Measurements from ENCODE around the gene EIF3D. TPM values are rescaled to one million over a fixed set of nuclear protein-coding genes. Genes with fewer than 3 reads are reported as not detected.
"Not testable (repeated sequence)": the region's sequence is repeated elsewhere in the genome, so short reads cannot be mapped to it uniquely, and the experiment has no call there.

EIF3D gene
- total RNA-seq, 8 experiments from 2014 or later, result 166 to 232 (median 195) TPM

DNA sequence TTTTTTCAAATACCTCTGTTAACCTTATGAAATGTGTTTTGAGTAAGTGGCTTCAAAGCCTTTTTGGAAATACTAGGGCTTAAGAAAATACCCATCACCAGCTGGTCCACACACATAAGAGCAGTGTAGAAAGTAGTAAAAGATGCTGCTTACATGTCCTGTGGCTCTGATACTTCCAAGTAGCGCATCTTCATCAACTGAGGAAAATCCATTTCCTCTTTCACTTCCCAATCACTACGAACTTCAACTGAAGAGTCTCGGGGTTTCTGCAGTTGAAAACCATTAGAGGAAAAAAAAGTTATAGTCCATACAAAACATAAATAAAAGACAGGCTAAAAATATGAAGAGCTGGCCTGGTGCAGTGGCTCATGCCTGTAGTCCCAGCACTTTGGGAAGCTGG lies 8.5 kb downstream of the EIF3D start:
- ATAC-seq (replicated peaks in 6 of 8), result no peak
- in situ Hi-C loops (cut with MboI; ENCODE audit: low pct_unique_long_range_greater_than_20kb in 2 of 9, low sequenced_read_pairs in 9 of 9, unreplicated experiment in 9 of 9), result no loop called here

DNA sequence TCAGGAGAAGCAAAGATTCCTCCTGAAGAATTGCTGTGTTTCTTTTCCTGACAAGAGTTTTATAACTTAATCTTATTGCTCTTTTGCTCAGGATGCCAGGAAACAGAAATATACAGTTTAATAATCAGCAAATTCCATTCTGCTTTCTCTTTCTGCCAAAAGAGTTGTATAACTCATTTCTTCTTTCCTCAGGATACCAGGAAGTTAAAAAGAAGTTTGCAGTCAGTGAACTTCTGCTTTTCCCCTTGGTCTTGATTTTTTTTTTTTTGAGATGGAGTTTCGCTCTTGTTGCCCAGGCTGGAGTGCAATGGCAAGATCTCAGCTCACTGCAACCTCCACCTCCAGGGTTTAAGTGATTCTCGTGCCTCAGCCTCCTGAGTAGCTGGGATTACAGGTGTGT lies 9.1 kb downstream of the EIF3D start:
- ATAC-seq (replicated peaks in 6 of 8); in situ Hi-C loops (cut with MboI; ENCODE audit: low pct_unique_long_range_greater_than_20kb in 2 of 9, low sequenced_read_pairs in 9 of 9, unreplicated experiment in 9 of 9): not testable (repeated sequence)
- 90 to 100% (median 100%) methylated on average over 1 to 2 of the region's 2 CpGs; no CpG with 5 or more reads in 2 of the 10 experiments for WGBS, 10 experiments

More for the DNA sequence above, 8.5 kb downstream of the EIF3D start:
- Histone ChIP-seq H3K4me1 (replicated peaks in 1 of 2) (no peaks in the 10 kb centered on the region), H3K4me3 (no peak overlapping the region), H3K27ac (no peak overlapping the region)
- WGBS, 10 experiments, result 72 to 100% (median 98%) methylated on average over 1 to 3 of the region's 3 CpGs; no CpG with 5 or more reads in 2 of the 10 experiments

GRCh38 chr22:36514766-36515165 lies 14.2 kb downstream of the EIF3D start:
- no peak overlapping the region for H3K27ac ChIP-seq
- ATAC-seq (replicated peaks in 6 of 8), result no peak
- 89 to 100% (median 100%) methylated on average over 1 of the region's 1 CpG; no CpG with 5 or more reads in 5 of the 10 experiments for WGBS, 10 experiments
- in situ Hi-C loops (cut with MboI; ENCODE audit: low pct_unique_long_range_greater_than_20kb in 2 of 9, low sequenced_read_pairs in 9 of 9, unreplicated experiment in 9 of 9), result no loop called here
- no peak overlapping the region for H3K4me3 ChIP-seq
- H3K4me1 ChIP-seq (replicated peaks in 1 of 2), result no peaks in the 10 kb centered on the region

More for the DNA sequence above, 9.1 kb downstream of the EIF3D start:
- not testable (repeated sequence) for H3K4me3 ChIP-seq; H3K4me1 ChIP-seq (replicated peaks in 1 of 2); H3K27ac ChIP-seq

DNA sequence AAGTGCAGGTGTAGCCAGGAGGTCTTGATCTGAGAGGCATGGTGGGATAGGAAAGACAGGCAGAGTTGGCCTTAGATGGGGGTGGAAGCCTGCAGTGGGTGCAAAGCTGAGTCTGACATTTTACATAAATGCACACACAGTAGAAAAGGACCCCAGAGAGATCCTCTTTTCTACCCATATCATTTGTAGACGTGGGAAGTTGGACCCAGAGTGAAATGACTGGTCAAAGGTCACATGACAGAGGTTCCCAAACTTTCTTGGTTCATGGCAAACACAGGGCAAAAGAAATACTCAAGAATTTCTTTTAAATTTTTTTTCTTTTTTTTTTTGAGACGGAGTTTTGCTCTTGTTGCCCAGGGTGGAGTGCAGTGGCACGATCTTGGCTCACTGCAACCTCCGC lies 16.0 kb downstream of the EIF3D start:
- Histone ChIP-seq H3K4me3 (no peak overlapping the region), H3K4me1 (replicated peaks in 1 of 2) (no peaks in the 10 kb centered on the region), H3K27ac (no peak overlapping the region)
- WGBS, 10 experiments, result 83 to 100% (median 95%) methylated on average over 1 to 4 of the region's 4 CpGs; no CpG with 5 or more reads in 5 of the 10 experiments
- ATAC-seq (replicated peaks in 6 of 8), result no peak
- in situ Hi-C loops (cut with MboI; ENCODE audit: low pct_unique_long_range_greater_than_20kb in 2 of 9, low sequenced_read_pairs in 9 of 9, unreplicated experiment in 9 of 9), result no loop called here

DNA sequence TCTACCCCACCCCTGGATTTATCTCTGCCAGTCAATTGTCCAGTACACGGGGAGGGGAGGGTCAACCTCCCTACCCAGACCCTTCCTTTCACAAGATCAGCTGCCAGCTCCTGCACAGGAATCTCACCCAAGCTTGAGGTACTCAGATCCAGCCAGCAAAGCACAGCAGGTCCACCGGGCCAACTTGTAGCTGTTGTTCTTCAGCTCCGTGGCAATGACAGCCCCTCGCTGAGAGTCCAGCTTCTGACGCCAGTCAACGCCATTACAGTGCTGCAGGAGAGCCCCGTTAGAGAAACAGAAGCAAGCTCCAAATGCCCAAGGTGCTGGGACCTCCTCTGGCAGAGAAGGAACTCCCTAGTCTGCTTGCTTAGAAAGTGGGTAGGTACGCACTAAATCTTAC lies 16.6 kb downstream of the EIF3D start:
- ATAC-seq (replicated peaks in 6 of 8), result no peak
- in situ Hi-C loops (cut with MboI; ENCODE audit: low pct_unique_long_range_greater_than_20kb in 2 of 9, low sequenced_read_pairs in 9 of 9, unreplicated experiment in 9 of 9), result no loop called here
- 96 to 100% (median 100%) methylated on average over 1 to 4 of the region's 8 CpGs; no CpG with 5 or more reads in 6 of the 10 experiments for WGBS, 10 experiments
- H3K4me1 ChIP-seq (replicated peaks in 1 of 2), result peaks cover 3 to 4% of the 10 kb centered on the region in 2 donors
- no peak overlapping the region for H3K27ac ChIP-seq
- H3K4me3 ChIP-seq, result no peak overlapping the region

- WGBS, 10 experiments, result 33 to 83% (median 76%) methylated on average over 1 to 10 of the region's 17 CpGs; no CpG with 5 or more reads in 3 of the 10 experiments
- in situ Hi-C loops (cut with MboI; ENCODE audit: low pct_unique_long_range_greater_than_20kb in 2 of 9, low sequenced_read_pairs in 9 of 9, unreplicated experiment in 9 of 9), result no loop called here
- H3K27ac ChIP-seq, result no peak overlapping the region
- H3K4me1 ChIP-seq (replicated peaks in 1 of 2), result peaks cover 8 to 10% of the 10 kb centered on the region in 2 donors
- ATAC-seq (replicated peaks in 6 of 8), result peak in 3 of 8 experiments; percentile 4 to 17 (median 7)
- no peak overlapping the region for H3K4me3 ChIP-seq
Measured at GRCh38 chr22:36510966-36511881, 17.7 kb downstream of the EIF3D start.

DNA sequence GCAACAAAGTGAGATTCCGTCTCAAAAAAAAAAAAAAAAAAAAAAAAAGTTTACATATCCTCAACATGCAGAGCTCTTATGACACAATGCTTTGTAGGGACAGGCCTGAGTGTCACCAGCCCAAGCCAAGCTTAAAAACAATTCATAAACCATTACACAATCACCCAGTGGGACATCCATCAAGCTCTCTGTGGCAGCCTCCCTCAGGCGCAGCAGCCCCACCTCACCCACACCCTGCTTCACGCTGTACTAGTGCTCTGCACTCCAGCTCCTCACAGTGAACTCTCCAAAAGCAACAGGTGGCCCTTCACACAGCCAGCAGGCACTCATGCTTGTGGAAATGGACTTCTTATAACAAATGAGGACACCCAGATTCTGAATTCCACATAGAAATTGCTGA lies 18.6 kb downstream of the EIF3D start:
- Histone ChIP-seq H3K27ac (no peak overlapping the region), H3K4me3 (no peak overlapping the region), H3K4me1 (replicated peaks in 1 of 2) (peaks cover 17 to 18% of the 10 kb centered on the region in 2 donors)
- WGBS, 10 experiments, result 72 to 100% (median 97%) methylated on average over 1 to 2 of the region's 3 CpGs; no CpG with 5 or more reads in 4 of the 10 experiments
- ATAC-seq (replicated peaks in 6 of 8), result peak in 2 of 8 experiments; percentile 47 to 63
- in situ Hi-C loops (cut with MboI; ENCODE audit: low pct_unique_long_range_greater_than_20kb in 2 of 9, low sequenced_read_pairs in 9 of 9, unreplicated experiment in 9 of 9), result no loop called here

DNA sequence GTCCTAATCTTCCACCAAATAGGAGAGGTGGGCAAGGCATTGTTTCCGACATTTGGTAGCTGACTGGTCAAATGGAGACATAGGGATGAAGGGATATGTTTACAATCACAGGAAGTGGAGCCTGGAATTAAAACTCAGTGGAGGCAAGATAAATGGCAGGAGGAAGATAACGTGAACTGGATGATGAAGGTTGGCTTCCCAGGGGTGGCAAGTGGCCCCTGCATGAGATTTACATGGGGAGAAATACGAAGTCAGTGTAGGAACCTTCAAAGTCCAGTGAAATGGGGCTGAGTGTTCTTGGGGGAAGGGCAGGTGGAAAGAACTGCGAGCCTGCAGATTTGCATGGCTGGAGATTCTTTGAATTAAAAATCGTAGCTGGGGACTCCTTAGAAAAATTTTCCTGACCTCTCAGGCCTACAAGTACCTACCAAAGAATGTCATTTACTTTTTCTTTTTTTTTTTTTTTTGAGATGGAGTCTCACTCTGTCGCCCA lies 21.4 kb downstream of the EIF3D start:
- peak overlapping the region; percentile 27 to 55 (median 33) for H3K4me3 ChIP-seq
- peaks cover 22 to 23% of the 10 kb centered on the region in 2 donors for H3K4me1 ChIP-seq (replicated peaks in 1 of 2)
- whole genome bisulfite sequencing, 10 experiments, result 83 to 100% (median 100%) methylated on average over 1 to 5 of the region's 6 CpGs; no CpG with 5 or more reads in 2 of the 10 experiments
- H3K27ac ChIP-seq, result peak overlapping the region in 1 of 2 donors; percentile 73
- in situ Hi-C loops (cut with MboI; ENCODE audit: low pct_unique_long_range_greater_than_20kb in 2 of 9, low sequenced_read_pairs in 9 of 9, unreplicated experiment in 9 of 9), result no loop called here
- no peak for ATAC-seq (replicated peaks in 6 of 8)

DNA sequence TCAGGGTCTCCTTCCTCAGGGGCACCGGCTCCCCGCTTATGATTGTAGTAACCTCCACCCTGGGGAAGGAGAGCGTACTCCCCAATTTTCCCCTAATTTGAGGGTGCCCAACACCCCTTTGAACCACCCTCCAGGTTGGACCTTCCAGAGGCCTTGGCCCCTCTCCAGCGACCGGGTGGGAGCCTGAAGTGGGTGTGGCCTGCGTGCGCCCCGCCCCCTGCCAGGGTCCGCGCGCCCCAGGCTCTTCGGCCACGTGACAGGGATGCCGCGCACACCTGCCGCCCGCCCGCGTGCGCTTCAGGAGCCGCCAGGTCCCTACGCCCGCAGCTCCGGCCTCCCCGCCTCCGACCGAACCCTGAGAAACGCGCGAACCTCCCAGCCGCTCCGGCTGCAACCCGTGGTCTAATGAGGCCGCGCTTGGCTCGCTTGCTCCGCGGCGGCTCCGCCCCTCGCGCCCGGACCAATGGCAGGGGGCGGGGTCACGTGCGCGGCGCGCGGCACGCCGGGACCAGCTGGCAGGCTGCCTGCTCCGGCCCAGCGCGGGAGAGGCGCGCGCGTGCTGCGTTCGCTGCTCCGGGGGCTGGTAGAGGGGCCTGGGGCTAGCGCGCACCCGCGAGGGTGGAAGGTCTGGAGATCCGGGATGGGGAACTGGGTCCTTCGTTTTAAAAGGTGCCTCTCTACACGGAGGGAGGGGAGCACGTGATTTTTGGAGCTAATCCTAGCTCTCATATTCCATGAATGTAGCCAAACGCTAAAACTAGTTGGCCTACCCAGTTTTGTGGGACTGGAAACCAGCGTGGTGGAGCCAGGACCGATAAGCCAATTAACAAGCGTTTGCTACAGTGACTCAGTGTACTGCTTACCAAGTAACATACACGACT lies 22.1 kb downstream of the EIF3D start, which contains the start of gene FOXRED2:
FOXRED2 (minus strand) TSS at position 404 of the 881 bp plus-strand sequence. CDS start 618 bp downstream, outside the sequence.
- 10 to 100% (median 24%) methylated on average over 2 to 10 of the region's 75 CpGs; no CpG with 5 or more reads in 4 of the 10 experiments for WGBS, 10 experiments
- Histone ChIP-seq H3K4me3 (peak within 1 kb of the TSS; percentile 27 to 55 (median 33)), H3K27ac (peak within 1 kb of the TSS; percentile 67 to 81), H3K4me1 (replicated peaks in 1 of 2) (peaks cover 22 to 23% of the 10 kb centered on the region in 2 donors)
- in situ Hi-C loops (cut with MboI; ENCODE audit: low pct_unique_long_range_greater_than_20kb in 2 of 9, low sequenced_read_pairs in 9 of 9, unreplicated experiment in 9 of 9), result no loop called here
- ATAC-seq (replicated peaks in 6 of 8), result peak; percentile 69 to 97 (median 95)

- 50 to 100% (median 95%) methylated on average over 2 to 31 of the region's 60 CpGs; no CpG with 5 or more reads in 4 of the 10 experiments for WGBS, 10 experiments
- Histone ChIP-seq H3K4me3 (peak overlapping the region; percentile 27 to 55 (median 33)), H3K4me1 (replicated peaks in 1 of 2) (peaks cover 22 to 23% of the 10 kb centered on the region in 2 donors), H3K27ac (peak overlapping the region; percentile 67 to 81)
- peak in 1 of 8 experiments; percentile 0 for ATAC-seq (replicated peaks in 6 of 8)
- in situ Hi-C loops (cut with MboI; ENCODE audit: low pct_unique_long_range_greater_than_20kb in 2 of 9, low sequenced_read_pairs in 9 of 9, unreplicated experiment in 9 of 9), result no loop called here
Measured at GRCh38 chr22:36505998-36506635, 22.8 kb downstream of the EIF3D start.

DNA sequence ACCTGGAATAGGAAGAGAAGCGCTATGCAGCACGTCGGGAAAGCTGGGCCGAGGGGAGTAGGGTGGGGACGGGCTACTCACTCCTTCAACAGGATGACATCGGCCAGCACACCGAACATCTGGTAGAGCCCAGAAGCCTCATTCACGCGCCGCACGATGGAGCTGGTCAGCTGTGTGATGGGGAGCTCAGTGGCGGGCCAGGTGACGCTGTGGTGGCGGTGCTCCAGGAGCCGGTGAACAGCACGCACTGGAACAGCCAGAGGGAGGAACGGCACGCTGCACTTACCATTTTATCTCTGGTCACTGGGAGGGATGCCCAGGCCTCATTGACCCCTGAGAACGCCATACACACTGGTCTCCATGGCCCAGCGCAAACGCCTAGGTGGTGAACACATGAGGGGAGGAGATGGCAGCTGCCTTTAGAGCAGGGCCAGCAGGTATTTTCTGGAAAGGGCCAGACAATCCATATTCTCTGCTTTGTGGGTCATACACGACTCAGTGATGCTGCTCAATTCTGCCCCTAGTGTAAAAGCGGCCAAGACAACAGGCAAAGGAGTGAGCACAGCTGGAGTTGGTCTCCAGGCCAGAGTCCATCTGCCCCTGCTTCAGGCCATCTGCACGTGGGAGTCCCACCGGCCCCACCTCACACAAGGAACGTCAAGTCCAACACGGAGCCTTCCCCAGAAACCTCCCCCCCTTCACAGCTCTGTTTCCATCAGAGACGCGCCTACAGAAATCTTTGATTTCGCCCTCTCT lies 30.9 kb downstream of the EIF3D start:
- no peak overlapping the region for H3K27ac ChIP-seq
- WGBS, 10 experiments, result 67 to 100% (median 90%) methylated on average over 1 to 11 of the region's 30 CpGs; no CpG with 5 or more reads in 2 of the 10 experiments
- H3K4me3 ChIP-seq, result no peak overlapping the region
- H3K4me1 ChIP-seq (replicated peaks in 1 of 2), result no peaks in the 10 kb centered on the region
- ATAC-seq (replicated peaks in 6 of 8), result peak in 6 of 8 experiments; percentile 12 to 61 (median 14)
- in situ Hi-C loops (cut with MboI; ENCODE audit: low pct_unique_long_range_greater_than_20kb in 2 of 9, low sequenced_read_pairs in 9 of 9, unreplicated experiment in 9 of 9), result no loop called here

Measured in motor neuron (in vitro differentiated cells).